HFFc6 (cell line): Measurements from ENCODE around the gene HOXD8. TPM values are rescaled to one million over a fixed set of nuclear protein-coding genes. Genes with fewer than 3 reads are reported as not detected.

Source experiments
- DNase-seq: peaks from one replicate; pipeline ENCODE4 v3.0.0-alpha.2; 2018
- H3K27ac Mint-ChIP-seq: 2 replicates; pipeline ENCODE4 v1.8.0; 2020; ENCODE audit warnings: mild to moderate bottlenecking, mixed read lengths
- H3K27me3 Mint-ChIP-seq: 2 replicates; pipeline ENCODE4 v1.8.0; 2021; ENCODE audit warnings: mild to moderate bottlenecking, moderate library complexity, mixed read lengths; ENCODE audit not compliant: insufficient read depth
- H3K36me3 Mint-ChIP-seq: 2 replicates; pipeline ENCODE4 v1.8.0; 2021; ENCODE audit warnings: low read depth, mixed read lengths
- H3K4me1 Mint-ChIP-seq: 2 replicates; pipeline ENCODE4 v1.8.0; 2020; ENCODE audit warnings: low read depth, mixed read lengths
- H3K4me3 Mint-ChIP-seq: 2 replicates; pipeline ENCODE4 v1.8.0; 2020; ENCODE audit warnings: mild to moderate bottlenecking, moderate library complexity, mixed read lengths
- H3K9me3 Mint-ChIP-seq: 2 replicates; pipeline ENCODE4 v1.8.0; 2020; ENCODE audit warnings: mild to moderate bottlenecking, mixed read lengths
- total RNA-seq, 6 experiments: library from RNA; stranded (reverse); fragmentation: NEBNext Ultra II Directional; extraction: Animal tissue kit (Norgen Biotek cat#: 25700); gene quantifications; 2 replicates in 1 of 6; 3 replicates in 5 of 6; pipeline ENCODE4 v1.2.3, GENCODE V29; 2021
- TF ChIP-seq, protein P1 (sequence below): fragments of 200-600 bp; sonication (generic); IDR thresholded peaks from 2 replicates; pipeline ENCODE4 v1.5.0; 2021; ENCODE audit warnings: antibody characterized with exemption, mild to moderate bottlenecking

Gene HOXD8
- total RNA-seq, 6 experiments from 2014 or later = 2.3 to 5.1 (median 4.6) TPM

DNA sequence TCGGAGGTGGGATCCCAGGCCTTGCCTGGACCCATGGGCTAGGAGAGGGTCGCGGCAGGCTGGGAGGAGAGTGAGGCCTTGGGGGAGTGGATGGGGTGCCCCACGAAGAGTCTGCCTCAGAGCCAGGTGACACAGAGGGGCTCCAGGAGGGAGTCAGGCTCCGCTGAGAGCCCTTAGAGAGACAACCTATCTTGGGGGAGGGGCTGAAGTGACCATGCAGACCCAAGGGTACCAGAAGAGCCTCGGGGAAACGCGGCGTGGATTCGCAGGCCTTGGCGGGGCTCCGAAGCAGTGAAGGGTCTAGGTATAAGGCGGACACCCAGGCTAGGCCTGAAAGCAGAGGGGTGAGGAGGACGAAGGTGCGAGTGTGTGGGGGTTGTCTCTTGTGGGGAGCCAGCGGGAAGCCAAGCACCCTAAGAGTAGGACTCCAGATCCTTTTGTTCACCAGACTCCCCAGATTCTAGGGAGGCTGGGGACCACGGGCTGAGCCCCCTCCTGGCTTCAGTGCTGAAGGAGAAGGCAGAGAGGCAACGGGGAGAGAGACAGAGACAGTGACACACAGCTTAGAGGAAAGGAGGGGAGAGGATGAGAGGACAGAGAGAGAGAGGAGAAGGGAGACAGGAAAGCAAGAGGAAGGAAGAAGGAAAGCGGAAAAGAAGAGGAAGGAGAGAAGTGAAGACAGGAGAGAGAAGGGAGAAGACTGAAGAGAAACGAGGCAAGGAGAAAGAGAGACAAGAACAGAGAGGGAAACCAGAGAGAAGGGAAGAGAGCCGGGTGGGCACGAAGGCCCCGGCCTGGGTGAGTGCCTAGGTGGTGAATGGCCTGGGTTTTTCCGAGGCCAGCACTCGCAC is 23.6 kb upstream of the HOXD8 start:
- Mint-ChIP-seq H3K9me3 (no peaks in the 10 kb centered on the region), H3K4me1 (peaks cover 40% of the 10 kb centered on the region), H3K4me3 (peak overlapping the region; percentile 83), H3K27me3 (peaks cover 13% of the 10 kb centered on the region), H3K27ac (peak overlapping the region; percentile 77), H3K36me3 (peaks cover 6% of the 10 kb centered on the region)
- no peak for DNase-seq
- TF ChIP-seq, protein P1, sequence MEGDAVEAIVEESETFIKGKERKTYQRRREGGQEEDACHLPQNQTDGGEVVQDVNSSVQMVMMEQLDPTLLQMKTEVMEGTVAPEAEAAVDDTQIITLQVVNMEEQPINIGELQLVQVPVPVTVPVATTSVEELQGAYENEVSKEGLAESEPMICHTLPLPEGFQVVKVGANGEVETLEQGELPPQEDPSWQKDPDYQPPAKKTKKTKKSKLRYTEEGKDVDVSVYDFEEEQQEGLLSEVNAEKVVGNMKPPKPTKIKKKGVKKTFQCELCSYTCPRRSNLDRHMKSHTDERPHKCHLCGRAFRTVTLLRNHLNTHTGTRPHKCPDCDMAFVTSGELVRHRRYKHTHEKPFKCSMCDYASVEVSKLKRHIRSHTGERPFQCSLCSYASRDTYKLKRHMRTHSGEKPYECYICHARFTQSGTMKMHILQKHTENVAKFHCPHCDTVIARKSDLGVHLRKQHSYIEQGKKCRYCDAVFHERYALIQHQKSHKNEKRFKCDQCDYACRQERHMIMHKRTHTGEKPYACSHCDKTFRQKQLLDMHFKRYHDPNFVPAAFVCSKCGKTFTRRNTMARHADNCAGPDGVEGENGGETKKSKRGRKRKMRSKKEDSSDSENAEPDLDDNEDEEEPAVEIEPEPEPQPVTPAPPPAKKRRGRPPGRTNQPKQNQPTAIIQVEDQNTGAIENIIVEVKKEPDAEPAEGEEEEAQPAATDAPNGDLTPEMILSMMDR = no peak

DNA sequence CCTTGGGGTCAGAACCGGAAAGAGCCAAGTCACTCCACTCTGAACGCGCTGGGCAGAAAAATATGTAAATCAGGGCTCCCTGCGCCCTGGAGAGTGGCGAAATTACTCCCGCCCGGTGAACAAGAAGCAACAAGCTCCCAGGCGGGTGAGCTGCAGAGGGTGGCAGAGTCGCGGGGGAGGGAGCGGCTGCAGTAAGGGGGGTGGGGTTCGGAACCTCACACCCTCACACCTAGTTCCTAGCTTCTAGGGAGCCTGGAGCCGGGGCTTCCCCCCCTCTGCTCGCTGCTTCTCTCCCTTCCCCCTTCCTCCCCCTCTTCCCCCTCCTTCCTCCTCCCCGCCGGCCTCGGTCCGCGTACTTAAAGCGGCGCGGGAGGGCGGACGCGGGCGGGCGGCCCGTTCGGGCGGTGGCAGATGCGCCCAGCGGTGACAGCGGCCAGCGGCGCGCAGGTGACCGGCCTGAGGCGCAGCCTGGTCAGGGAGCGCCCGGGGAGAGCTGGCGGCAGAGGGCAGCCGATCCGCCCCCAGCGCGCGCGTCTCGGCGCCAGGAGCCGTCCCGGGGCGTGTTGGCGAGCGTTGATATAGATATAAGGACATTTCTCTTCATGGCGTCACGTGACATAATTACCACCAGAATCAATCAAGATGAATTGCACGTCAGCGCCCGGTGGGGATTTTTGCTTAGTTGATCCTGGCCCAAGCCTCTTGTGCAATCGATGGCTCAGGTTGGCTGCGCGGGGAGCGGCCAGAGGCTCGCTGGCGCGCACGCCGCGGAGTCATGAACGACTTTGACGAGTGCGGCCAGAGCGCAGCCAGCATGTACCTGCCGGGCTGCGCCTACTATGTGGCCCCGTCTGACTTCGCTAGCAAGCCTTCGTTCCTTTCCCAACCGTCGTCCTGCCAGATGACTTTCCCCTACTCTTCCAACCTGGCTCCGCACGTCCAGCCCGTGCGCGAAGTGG is 22.6 kb upstream of the HOXD8 start, which contains the start of gene HOXD11:
Gene HOXD11 (plus strand): TSS at position 700 of the 959 bp plus-strand sequence. CDS start 76 bp downstream, at position 776.
- no peaks in the 10 kb centered on the region for H3K9me3 Mint-ChIP-seq
- H3K4me1 Mint-ChIP-seq = peaks cover 40% of the 10 kb centered on the region
- peaks cover 11% of the 10 kb centered on the region for H3K27me3 Mint-ChIP-seq
- peaks cover 6% of the 10 kb centered on the region for H3K36me3 Mint-ChIP-seq
- DNase-seq = peak; percentile 43
- H3K27ac Mint-ChIP-seq = peak within 1 kb of the TSS; percentile 77
- H3K4me3 Mint-ChIP-seq = peak within 1 kb of the TSS; percentile 88
- TF ChIP-seq, protein P1 = no peak; the same call in 1 of the 2 replicates

DNA sequence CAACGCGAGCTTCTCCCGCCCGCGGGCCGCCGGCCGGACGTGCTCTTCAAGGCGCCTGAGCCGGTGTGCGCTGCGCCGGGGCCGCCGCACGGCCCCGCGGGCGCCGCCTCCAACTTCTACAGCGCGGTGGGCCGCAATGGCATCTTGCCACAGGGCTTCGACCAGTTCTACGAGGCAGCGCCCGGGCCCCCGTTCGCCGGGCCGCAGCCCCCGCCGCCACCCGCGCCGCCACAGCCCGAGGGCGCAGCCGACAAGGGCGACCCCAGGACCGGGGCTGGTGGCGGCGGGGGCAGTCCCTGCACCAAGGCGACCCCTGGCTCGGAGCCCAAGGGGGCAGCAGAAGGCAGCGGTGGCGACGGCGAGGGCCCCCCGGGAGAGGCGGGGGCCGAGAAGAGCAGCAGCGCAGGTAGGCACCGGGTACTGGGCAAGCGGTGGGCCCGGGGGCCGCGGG is 21.7 kb upstream of the HOXD8 start:
- H3K27ac Mint-ChIP-seq = no peak overlapping the region
- no peaks in the 10 kb centered on the region for H3K9me3 Mint-ChIP-seq
- H3K4me3 Mint-ChIP-seq = no peak overlapping the region
- H3K4me1 Mint-ChIP-seq = peaks cover 40% of the 10 kb centered on the region
- peaks cover 11% of the 10 kb centered on the region for H3K27me3 Mint-ChIP-seq
- TF ChIP-seq, protein P1 = no peak
- peaks cover 6% of the 10 kb centered on the region for H3K36me3 Mint-ChIP-seq
- no peak for DNase-seq

DNA sequence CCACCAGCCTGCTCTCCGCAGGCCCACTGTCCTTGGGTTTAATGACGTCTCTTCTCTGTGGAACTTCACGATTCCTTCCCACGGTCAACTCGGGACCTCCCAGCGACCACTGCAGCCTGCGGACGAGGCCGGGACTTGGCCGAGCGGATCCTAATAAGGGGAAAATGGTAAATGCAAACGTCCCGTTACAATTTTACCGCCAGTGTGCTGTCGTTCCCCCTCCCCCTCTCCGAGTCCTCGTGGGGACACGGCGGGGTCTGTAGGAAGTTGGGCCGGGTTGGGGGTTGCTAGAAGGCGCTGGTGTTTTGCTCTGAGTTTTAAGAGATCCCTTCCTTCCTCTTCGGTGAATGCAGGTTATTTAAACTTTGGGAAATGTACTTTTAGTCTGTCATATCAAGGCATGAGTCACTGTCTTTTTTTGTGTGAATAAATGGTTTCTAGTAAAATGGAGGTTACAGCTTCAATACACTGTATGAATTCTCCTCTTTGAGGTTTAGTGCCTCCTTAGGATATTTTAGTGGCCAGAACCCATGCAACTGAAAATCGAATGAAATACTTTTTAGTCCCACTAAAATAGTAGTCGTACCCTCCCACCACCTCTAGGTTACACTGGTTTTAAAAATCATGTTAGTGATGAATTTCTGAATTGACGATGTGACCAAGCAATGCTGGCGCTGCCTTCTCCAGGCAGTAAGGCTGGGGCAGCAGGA is 20.2 kb upstream of the HOXD8 start:
- Mint-ChIP-seq H3K4me1 (peaks cover 25% of the 10 kb centered on the region), H3K36me3 (peaks cover 6% of the 10 kb centered on the region), H3K27me3 (peaks cover 11% of the 10 kb centered on the region), H3K27ac (no peak overlapping the region), H3K9me3 (no peaks in the 10 kb centered on the region), H3K4me3 (peak overlapping the region; percentile 22; the same call in 1 of the 2 replicates)
- TF ChIP-seq, protein P1 = peak; percentile 24; the same call in 1 of the 2 replicates
- no peak for DNase-seq

DNA sequence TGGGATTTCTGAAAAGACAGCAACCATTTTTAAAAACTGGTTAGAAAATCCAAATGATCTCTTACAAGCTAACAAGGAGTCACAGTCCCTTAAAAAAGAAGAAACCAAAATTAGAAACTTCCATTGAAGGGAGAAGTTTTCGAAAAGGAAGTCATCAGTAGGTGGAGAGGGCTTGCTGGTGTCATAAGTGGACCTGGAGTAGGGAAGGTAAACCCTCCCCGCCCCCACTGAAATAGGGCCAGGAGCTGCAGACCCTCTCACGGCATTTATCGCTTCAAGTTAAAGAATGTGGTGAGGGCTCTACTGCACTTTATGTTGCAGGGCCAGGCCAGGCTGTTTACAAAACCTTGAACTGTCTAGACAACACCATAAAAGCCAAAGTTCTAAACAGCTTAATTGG is 19.6 kb upstream of the HOXD8 start:
- peaks cover 23% of the 10 kb centered on the region for H3K4me1 Mint-ChIP-seq
- H3K27me3 Mint-ChIP-seq = peaks cover 9% of the 10 kb centered on the region
- H3K36me3 Mint-ChIP-seq = peaks cover 6% of the 10 kb centered on the region
- no peaks in the 10 kb centered on the region for H3K9me3 Mint-ChIP-seq
- no peak overlapping the region for H3K27ac Mint-ChIP-seq
- no peak for DNase-seq
- H3K4me3 Mint-ChIP-seq = no peak overlapping the region
- TF ChIP-seq, protein P1 = no peak
